ENCODE measurements around the gene SHISAL2A.

The SHISAL2A gene

GRCh38 chr1:52590266-52590665, 42.7 kb upstream of the SHISAL2A start:
- H3K79me2 ChIP-seq (ENCODE audit: insufficient read depth, low read length) = no peaks in the 10 kb centered on the region

DNA sequence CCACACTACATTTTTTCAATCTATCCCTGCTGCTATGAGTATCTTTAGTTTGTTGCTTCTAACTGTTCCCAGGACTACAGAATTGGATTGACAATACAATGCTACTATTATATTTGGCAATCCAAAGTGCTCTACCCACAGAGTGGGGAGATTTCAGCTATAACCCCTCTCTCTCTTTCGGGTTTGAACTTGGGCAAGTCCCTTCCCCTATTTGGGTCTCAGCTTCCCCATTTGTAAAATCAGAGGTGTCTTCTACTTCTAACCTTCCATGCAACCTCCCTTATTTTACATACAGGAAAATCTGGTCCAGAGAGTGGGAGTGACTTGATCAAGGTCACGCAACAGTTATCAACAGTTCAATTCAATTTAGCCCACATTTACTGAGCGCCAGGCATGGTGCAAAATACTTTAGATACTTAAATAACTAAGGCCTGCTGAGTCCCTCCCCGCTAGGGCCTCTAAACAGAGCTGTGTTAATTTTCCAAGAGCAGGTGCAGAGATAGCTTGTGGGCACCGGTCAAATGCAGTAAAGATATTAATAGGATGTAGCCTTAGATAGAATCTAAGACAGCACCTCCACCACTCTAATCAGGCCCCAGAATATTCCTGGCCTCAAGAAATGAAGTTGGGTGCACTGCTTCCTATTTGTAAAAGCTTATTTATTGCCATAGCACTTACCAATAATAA, 40.2 kb upstream of the SHISAL2A start:
- Histone ChIP-seq H4K20me1 (ENCODE audit: insufficient read depth, low read length) (no peaks in the 10 kb centered on the region), H3K36me3 (ENCODE audit: insufficient read depth, low read length) (no peaks in the 10 kb centered on the region), H3K79me2 (ENCODE audit: insufficient read depth, low read length) (no peaks in the 10 kb centered on the region), H3K27ac (ENCODE audit: low read length) (no peak overlapping the region), H3K9ac (ENCODE audit: low read depth, low read length) (no peak overlapping the region), H3K27me3 (ENCODE audit: insufficient read depth, low read length, poor library complexity) (no peaks in the 10 kb centered on the region), H3K4me3 (ENCODE audit: low read depth in 1 of 2, low read length in 2 of 2) (no peak overlapping the region), H3K9me3 (ENCODE audit: insufficient read depth, low read length, severe bottlenecking) (no peaks in the 10 kb centered on the region), H2AFZ (ENCODE audit: low read depth, low read length) (no peak overlapping the region), H3K4me1 (ENCODE audit: insufficient read depth, low read length) (no peaks in the 10 kb centered on the region), H3K4me2 (ENCODE audit: insufficient read depth, low read length) (no peak overlapping the region)
- ATAC-seq (ENCODE audit: insufficient read depth, low read depth) = no peak
- DNase-seq = no peak
- TF ChIP-seq, protein P1, sequence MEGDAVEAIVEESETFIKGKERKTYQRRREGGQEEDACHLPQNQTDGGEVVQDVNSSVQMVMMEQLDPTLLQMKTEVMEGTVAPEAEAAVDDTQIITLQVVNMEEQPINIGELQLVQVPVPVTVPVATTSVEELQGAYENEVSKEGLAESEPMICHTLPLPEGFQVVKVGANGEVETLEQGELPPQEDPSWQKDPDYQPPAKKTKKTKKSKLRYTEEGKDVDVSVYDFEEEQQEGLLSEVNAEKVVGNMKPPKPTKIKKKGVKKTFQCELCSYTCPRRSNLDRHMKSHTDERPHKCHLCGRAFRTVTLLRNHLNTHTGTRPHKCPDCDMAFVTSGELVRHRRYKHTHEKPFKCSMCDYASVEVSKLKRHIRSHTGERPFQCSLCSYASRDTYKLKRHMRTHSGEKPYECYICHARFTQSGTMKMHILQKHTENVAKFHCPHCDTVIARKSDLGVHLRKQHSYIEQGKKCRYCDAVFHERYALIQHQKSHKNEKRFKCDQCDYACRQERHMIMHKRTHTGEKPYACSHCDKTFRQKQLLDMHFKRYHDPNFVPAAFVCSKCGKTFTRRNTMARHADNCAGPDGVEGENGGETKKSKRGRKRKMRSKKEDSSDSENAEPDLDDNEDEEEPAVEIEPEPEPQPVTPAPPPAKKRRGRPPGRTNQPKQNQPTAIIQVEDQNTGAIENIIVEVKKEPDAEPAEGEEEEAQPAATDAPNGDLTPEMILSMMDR (IDR thresholded peaks at IDR 0.05; ENCODE audit: borderline replicate concordance, extremely low read depth, low read length, poor library complexity, severe bottlenecking) = no peak
- no peak for TF ChIP-seq EZH2 (IDR thresholded peaks at IDR 0.05; ENCODE audit: borderline replicate concordance, low read depth, low read length, severe bottlenecking)

More at GRCh38 chr1:52590266-52590665, 42.7 kb upstream of the SHISAL2A start:
- DNase-seq (no peak), ATAC-seq (ENCODE audit: insufficient read depth, low read depth) (no peak)
- no peaks in the 10 kb centered on the region for H3K36me3 ChIP-seq (ENCODE audit: insufficient read depth, low read length)
- no peak overlapping the region for H3K4me2 ChIP-seq (ENCODE audit: insufficient read depth, low read length)
- H3K9ac ChIP-seq (ENCODE audit: low read depth, low read length) = no peak overlapping the region
- no peaks in the 10 kb centered on the region for H3K9me3 ChIP-seq (ENCODE audit: insufficient read depth, low read length, severe bottlenecking)
- no peak overlapping the region for H3K27ac ChIP-seq (ENCODE audit: low read length)
- no peak overlapping the region for H2AFZ ChIP-seq (ENCODE audit: low read depth, low read length)
- H3K4me3 ChIP-seq (ENCODE audit: low read depth in 1 of 2, low read length in 2 of 2) = no peak overlapping the region
- H4K20me1 ChIP-seq (ENCODE audit: insufficient read depth, low read length) = no peaks in the 10 kb centered on the region
- no peaks in the 10 kb centered on the region for H3K4me1 ChIP-seq (ENCODE audit: insufficient read depth, low read length)
- H3K27me3 ChIP-seq (ENCODE audit: insufficient read depth, low read length, poor library complexity) = no peaks in the 10 kb centered on the region
- no peak for TF ChIP-seq EZH2 (IDR thresholded peaks at IDR 0.05; ENCODE audit: borderline replicate concordance, low read depth, low read length, severe bottlenecking)
- TF ChIP-seq, protein P1 (IDR thresholded peaks at IDR 0.05; ENCODE audit: borderline replicate concordance, extremely low read depth, low read length, poor library complexity, severe bottlenecking) = no peak

GRCh38 chr1:52593495-52593894, 39.5 kb upstream of the SHISAL2A start:
- Histone ChIP-seq H2AFZ (ENCODE audit: low read depth, low read length) (no peak overlapping the region), H3K4me2 (ENCODE audit: insufficient read depth, low read length) (no peak overlapping the region), H3K27ac (ENCODE audit: low read length) (no peak overlapping the region), H3K79me2 (ENCODE audit: insufficient read depth, low read length) (no peaks in the 10 kb centered on the region), H3K27me3 (ENCODE audit: insufficient read depth, low read length, poor library complexity) (no peaks in the 10 kb centered on the region), H3K9me3 (ENCODE audit: insufficient read depth, low read length, severe bottlenecking) (no peaks in the 10 kb centered on the region), H3K36me3 (ENCODE audit: insufficient read depth, low read length) (no peaks in the 10 kb centered on the region), H3K4me1 (ENCODE audit: insufficient read depth, low read length) (no peaks in the 10 kb centered on the region), H3K4me3 (ENCODE audit: low read depth in 1 of 2, low read length in 2 of 2) (no peak overlapping the region), H3K9ac (ENCODE audit: low read depth, low read length) (no peak overlapping the region), H4K20me1 (ENCODE audit: insufficient read depth, low read length) (no peaks in the 10 kb centered on the region)
- no peak for TF ChIP-seq EZH2 (IDR thresholded peaks at IDR 0.05; ENCODE audit: borderline replicate concordance, low read depth, low read length, severe bottlenecking)
- TF ChIP-seq, protein P1 (IDR thresholded peaks at IDR 0.05; ENCODE audit: borderline replicate concordance, extremely low read depth, low read length, poor library complexity, severe bottlenecking) = no peak
- ATAC-seq (ENCODE audit: insufficient read depth, low read depth) = no peak
- DNase-seq = no peak
